T47D (cell line): ENCODE measurements around the gene CAMK1.
A peak's percentile ranks its signal among the peaks of the same experiment; 100 is the strongest.

ENCODE experiments used
- DNase-seq, 2 experiments: peaks; one replicate each; pipeline versions ENCODE4 v3.0.0 to v3.0.0-alpha.2; 2011 to 2012; ENCODE audit warnings: low read depth in 1 of 2, low spot score in 1 of 2
- JUND ChIP-seq: IDR thresholded peaks from 2 replicates; pipeline ENCODE4 v1.6.1; 2012; ENCODE audit warnings: low read depth
- in situ Hi-C: cut with HindIII; loops from 2 replicates; pipeline ENCODE4 v1.10.0; 2016; ENCODE audit warnings: low sequenced_read_pairs, low pct_unique_long_range_greater_than_20kb

Gene CAMK1

DNA sequence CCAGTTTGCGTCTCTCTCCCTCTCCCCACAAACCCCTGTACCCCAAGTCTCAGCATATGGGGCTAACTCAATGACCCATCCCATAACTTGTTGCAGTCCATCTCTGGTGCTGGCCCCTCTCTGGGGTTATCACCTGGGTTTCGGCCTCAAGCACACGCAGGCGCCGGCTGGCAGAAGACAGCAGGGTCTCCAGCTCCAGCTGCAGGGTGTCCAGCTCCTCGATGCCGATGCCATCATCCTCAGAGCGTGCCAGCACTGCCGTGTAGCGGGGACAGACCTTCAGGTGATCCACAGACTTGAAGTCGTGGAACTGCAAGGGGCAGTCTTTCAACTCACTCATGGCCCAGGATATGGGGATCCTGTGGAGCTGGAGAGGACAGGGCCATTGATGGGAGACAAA, 21.4 kb upstream of the CAMK1 start:
- TF ChIP-seq JUND, result no peak
- in situ Hi-C loops, result no loop called here

GRCh38 chr3:9787714-9788113, 18.0 kb upstream of the CAMK1 start:
- TF ChIP-seq JUND, result no peak
- no peak for DNase-seq
- in situ Hi-C loops, result no loop called here

More for the DNA sequence above, 21.4 kb upstream of the CAMK1 start:
- DNase-seq, result no peak

DNA sequence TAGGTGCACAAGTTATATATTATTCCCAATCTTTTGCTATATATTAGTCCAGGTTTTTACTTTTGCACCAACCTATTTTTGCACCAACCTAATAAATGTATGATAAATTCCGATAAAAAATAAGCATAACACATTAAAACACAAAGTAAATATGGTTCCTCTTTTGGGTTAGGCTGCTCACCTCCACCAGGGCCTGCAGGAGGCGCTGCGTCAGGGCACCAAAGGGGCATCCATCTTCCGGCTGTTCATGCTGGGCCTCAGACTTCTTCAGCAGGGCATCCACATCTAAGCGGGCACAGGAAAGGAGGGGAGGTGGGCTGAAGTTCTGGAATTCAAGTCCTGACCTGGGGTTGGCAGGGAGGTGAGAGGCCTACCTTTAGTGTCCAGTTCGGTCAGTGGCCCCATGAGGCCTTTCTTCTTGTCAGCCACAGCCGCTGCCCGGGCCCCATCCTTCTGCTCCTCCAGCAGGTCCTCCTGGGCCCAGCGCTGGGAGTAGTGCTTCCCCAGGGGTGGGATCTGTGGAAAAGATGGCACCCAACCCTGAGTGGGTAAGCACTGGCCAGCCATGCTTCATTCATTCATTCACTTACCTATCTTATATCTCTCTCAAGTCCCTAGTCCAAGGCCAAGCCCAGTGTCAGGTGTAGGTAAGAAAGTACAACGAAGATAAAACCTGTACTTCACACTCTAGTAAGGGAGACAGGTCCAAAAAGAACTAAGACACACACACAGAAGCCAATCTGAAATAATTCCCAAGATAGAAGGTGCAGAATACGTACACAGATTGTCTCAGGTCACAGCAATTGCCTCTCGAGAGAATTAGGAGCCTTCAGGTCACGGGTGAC, 17.3 kb upstream of the CAMK1 start:
- TF ChIP-seq JUND, result no peak
- DNase-seq, result no peak
- in situ Hi-C loops, result no loop called here

- in situ Hi-C loops, result no loop called here
- TF ChIP-seq JUND, result no peak
- no peak for DNase-seq
These were observed 16.5 kb upstream of the CAMK1 start for GRCh38 chr3:9786209-9786739.

DNA sequence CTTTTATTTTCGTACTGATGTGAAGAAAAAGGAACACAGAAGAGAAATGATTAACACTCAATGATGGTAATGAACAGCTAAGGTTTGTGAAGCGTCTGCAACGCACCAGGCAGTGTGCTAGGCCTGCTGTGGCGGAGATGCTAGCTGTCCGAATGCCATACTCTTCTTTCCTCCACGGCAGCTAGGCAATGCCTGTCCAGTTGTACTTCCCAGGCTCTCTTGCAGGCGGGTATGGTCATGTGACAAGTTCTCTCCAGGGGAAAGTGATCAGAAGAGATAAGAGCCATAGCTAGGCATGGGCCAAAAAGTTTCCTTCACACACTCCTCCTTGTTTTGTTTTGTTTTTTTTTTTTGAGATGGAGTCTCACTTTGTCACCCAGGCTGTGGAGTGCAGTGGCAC, 15.9 kb upstream of the CAMK1 start:
- no peak for TF ChIP-seq JUND
- no peak for DNase-seq
- in situ Hi-C loops, result no loop called here

GRCh38 chr3:9784965-9785364, 15.2 kb upstream of the CAMK1 start:
- in situ Hi-C loops, result no loop called here
- no peak for TF ChIP-seq JUND
- DNase-seq, result no peak

DNA sequence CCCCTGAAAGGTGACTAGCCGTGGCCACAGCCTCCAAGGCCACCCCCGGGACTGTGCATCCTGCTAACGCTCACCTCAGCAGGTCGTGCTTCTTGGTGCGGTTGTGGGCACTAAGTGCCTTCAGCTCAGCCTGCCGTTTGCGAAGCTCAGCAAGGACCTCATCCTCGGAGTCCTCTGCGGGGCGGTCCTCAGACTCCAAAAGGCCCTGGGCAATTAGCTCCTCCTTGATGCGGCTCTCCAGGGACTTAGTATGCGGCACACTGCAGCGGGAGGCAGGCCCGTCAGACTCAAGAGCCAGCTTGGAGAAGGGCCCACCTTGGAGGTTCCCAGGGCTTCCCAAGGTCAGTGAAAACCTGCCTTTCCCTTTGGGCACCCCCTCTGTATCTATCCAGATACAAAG, 14.2 kb upstream of the CAMK1 start:
- in situ Hi-C loops, result no loop called here
- DNase-seq, result no peak
- TF ChIP-seq JUND, result no peak

- in situ Hi-C loops, result no loop called here
- DNase-seq, result peak in 1 of 2 experiments; percentile 53
- TF ChIP-seq JUND, result no peak
These were observed 13.0 kb upstream of the CAMK1 start for GRCh38 chr3:9782770-9783169.

GRCh38 chr3:9781978-9782603, 12.3 kb upstream of the CAMK1 start:
- TF ChIP-seq JUND, result no peak
- in situ Hi-C loops, result no loop called here

DNA sequence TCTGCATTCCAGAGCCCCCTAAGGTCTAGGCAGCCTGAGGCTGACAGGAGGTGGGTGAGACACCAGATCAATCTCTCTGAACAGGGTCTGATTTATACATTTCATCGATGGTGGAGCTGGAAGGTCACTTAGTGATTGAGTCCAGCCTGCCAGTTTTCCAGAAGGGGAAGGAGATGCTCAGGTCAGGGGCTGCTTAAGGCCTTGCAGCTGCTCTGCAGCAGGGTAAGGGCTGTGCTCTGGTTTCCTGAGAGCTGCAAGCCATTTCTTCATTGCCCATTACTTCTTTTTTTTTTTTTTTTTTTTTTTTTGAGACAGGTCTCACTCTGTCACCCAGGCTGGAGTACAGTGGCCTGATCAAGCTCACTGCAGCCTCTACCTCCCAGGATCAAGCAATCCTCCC, 11.8 kb upstream of the CAMK1 start:
- no peak for TF ChIP-seq JUND
- in situ Hi-C loops, result no loop called here
- no peak for DNase-seq

More at GRCh38 chr3:9781978-9782603, 12.3 kb upstream of the CAMK1 start:
- no peak for DNase-seq

- no peak for DNase-seq
- in situ Hi-C loops, result no loop called here
- TF ChIP-seq JUND, result no peak
These were observed 11.2 kb upstream of the CAMK1 start for GRCh38 chr3:9780910-9781309.

GRCh38 chr3:9780458-9780812, 10.7 kb upstream of the CAMK1 start:
- in situ Hi-C loops, result no loop called here
- no peak for DNase-seq
- no peak for TF ChIP-seq JUND

GRCh38 chr3:9779721-9780457, 10.1 kb upstream of the CAMK1 start:
- in situ Hi-C loops, result no loop called here
- TF ChIP-seq JUND, result no peak
- DNase-seq, result no peak
